HCT116 (cell line): ENCODE data around the gene TDRD9. TPM values are rescaled to one million over a fixed set of nuclear protein-coding genes. Genes with fewer than 3 reads are reported as not detected.

Source experiments
- ATAC-seq: fragments of 200-7000 bp; cut with Tn5 transposase; 2 replicates; pipeline ENCODE4 v1.9.1; 2020; ENCODE audit warnings: mild to moderate bottlenecking, moderate library complexity
- BruUV-seq: library from RNA; stranded (reverse); fragments of 400-500 nt; replicated peaks from 2 replicates; lab custom pipeline; 2021; lab: Mats Ljungman, UMichigan
- CTCF ChIA-PET: fragments of 300-600 bp; sonication (Branson Sonifier 250); formaldehyde crosslinking; loops from one replicate; lab custom pipeline; 2021; ENCODE audit warnings: antibody characterized with exemption; lab: Charles Lee
- POLR2A ChIA-PET: fragments of 300-600, 350-600 bp; sonication (Branson Sonifier 250); formaldehyde crosslinking; loops from one replicate; lab custom pipeline; 2021; ENCODE audit warnings: antibody characterized with exemption; lab: Charles Lee
- RAD21 ChIA-PET, 2 experiments: fragments of 300-600 bp; sonication (Branson Sonifier 250); formaldehyde crosslinking; loops; one replicate each; lab custom pipeline; 2023; ENCODE audit warnings: low total read pairs in 2 of 2; ENCODE audit not compliant: uncharacterized antibody in 2 of 2, unreplicated experiment in 2 of 2, low non-redundant PET in 1 of 2; lab: Charles Lee
- DNase-seq: peaks from one replicate; pipeline ENCODE4 v3.0.0-alpha.2; 2010; ENCODE audit warnings: low read depth, low spot score
- H2AFZ ChIP-seq: fragments of 200-600 bp; shearing (Covaris generic), sonication (generic); 2 replicates; pipeline ENCODE4 v1.6.1; 2017; ENCODE audit warnings: low read depth, mixed run types, mixed read lengths, antibody characterized with exemption, low read length; ENCODE audit not compliant: poor library complexity, severe bottlenecking
- H3K27ac ChIP-seq: 2 replicates; pipeline ENCODE4 v1.5.1; 2012; ENCODE audit warnings: low read depth, low read length
- H3K27me3 ChIP-seq: fragments of 200-600 bp; sonication (generic); 2 replicates; pipeline ENCODE4 v1.6.1; 2016; ENCODE audit warnings: mixed run types, low read length, mixed read lengths; ENCODE audit not compliant: insufficient read depth
- H3K36me3 ChIP-seq, 2 experiments: fragments of 200-500 bp in 1 of 2; fragments of 200-600 bp in 1 of 2; sonication (Bioruptor generic) in 1 of 2; sonication (generic) in 1 of 2; 2 replicates each; pipeline versions ENCODE4 v1.5.1 to v1.6.1; 2014 to 2016; ENCODE audit warnings: low read length in 2 of 2, inconsistent platforms in 1 of 2, mixed read lengths in 1 of 2, mixed run types in 1 of 2; ENCODE audit not compliant: insufficient read depth in 2 of 2, control insufficient read depth in 1 of 2
- H3K4me1 ChIP-seq, 2 experiments: fragments of 200-600 bp in 1 of 2; sonication (generic) in 1 of 2; 2 replicates each; pipeline versions ENCODE4 v1.5.1 to v1.6.1; 2012 to 2017; ENCODE audit warnings: low read length in 2 of 2, inconsistent platforms in 1 of 2, mild to moderate bottlenecking in 1 of 2, mixed read lengths in 1 of 2, mixed run types in 1 of 2, moderate library complexity in 1 of 2; ENCODE audit not compliant: insufficient read depth in 2 of 2, control insufficient read depth in 1 of 2
- H3K4me2 ChIP-seq: fragments of 200-600 bp; sonication (generic); 2 replicates; pipeline ENCODE4 v1.6.1; 2017; ENCODE audit warnings: mixed run types, low read length, mixed read lengths
- H3K4me3 ChIP-seq, 2 experiments: fragments of 200-600 bp in 1 of 2; sonication (generic) in 1 of 2; replicated peaks in 1 of 2; 2 replicates each; pipeline ENCODE4 v1.5.1; 2011 to 2016; ENCODE audit warnings: low read length in 2 of 2, control low read depth in 1 of 2, low read depth in 1 of 2, mild to moderate bottlenecking in 1 of 2, mixed read lengths in 1 of 2, mixed run types in 1 of 2
- H3K79me2 ChIP-seq: fragments of 200-600 bp; sonication (generic); 2 replicates; pipeline ENCODE4 v1.6.1; 2017; ENCODE audit warnings: mild to moderate bottlenecking, mixed run types, low read length, moderate library complexity, mixed read lengths; ENCODE audit not compliant: insufficient read depth
- H3K9ac ChIP-seq: fragments of 200-600 bp; sonication (generic); 2 replicates; pipeline ENCODE4 v1.6.1; 2016; ENCODE audit warnings: low read length, mixed read lengths
- H3K9me2 ChIP-seq: fragments of 200-600 bp; sonication (generic), shearing (Covaris generic); 2 replicates; pipeline ENCODE4 v1.6.1; 2017; ENCODE audit warnings: mixed run types, mild to moderate bottlenecking, moderate library complexity; ENCODE audit not compliant: insufficient read depth
- H3K9me3 ChIP-seq, 2 experiments: fragments of 200-500 bp in 1 of 2; fragments of 200-600 bp in 1 of 2; sonication (Bioruptor generic) in 1 of 2; sonication (generic) in 1 of 2; 2 replicates each; pipeline ENCODE4 v1.6.1; 2014 to 2017; ENCODE audit warnings: low read length in 2 of 2, mixed read lengths in 2 of 2, inconsistent platforms in 1 of 2, low read depth in 1 of 2, mild to moderate bottlenecking in 1 of 2, mixed run types in 1 of 2, moderate library complexity in 1 of 2; ENCODE audit not compliant: control insufficient read depth in 1 of 2, insufficient read depth in 1 of 2
- H4K20me1 ChIP-seq: fragments of 200-600 bp; sonication (generic), shearing (Covaris generic); 2 replicates; pipeline ENCODE4 v1.6.1; 2017; ENCODE audit warnings: mixed run types, mild to moderate bottlenecking, moderate library complexity; ENCODE audit not compliant: insufficient read depth
- EZH2phosphoT487 ChIP-seq: fragments of 200-600 bp; IDR thresholded peaks from 2 replicates; pipeline ENCODE4 v1.6.1; 2018; ENCODE audit warnings: antibody characterized with exemption, borderline replicate concordance
- JUND ChIP-seq: IDR thresholded peaks from 2 replicates; pipeline ENCODE4 v1.6.1; 2012
- MAX ChIP-seq: IDR thresholded peaks from 2 replicates; pipeline ENCODE4 v1.6.1; 2012
- POLR2A ChIP-seq: IDR thresholded peaks from 2 replicates; pipeline ENCODE4 v1.7.0; 2011; ENCODE audit warnings: borderline replicate concordance; ENCODE audit not compliant: insufficient read depth, insufficient read length; ENCODE audit errors: extremely low read depth
- POLR2AphosphoS5 ChIP-seq: IDR thresholded peaks from 2 replicates; pipeline ENCODE4 v1.6.1; 2011; ENCODE audit warnings: mild to moderate bottlenecking, low read depth, low read length, moderate library complexity
- RAD21 ChIP-seq: IDR thresholded peaks from 2 replicates; pipeline ENCODE4 v1.6.1; 2012; ENCODE audit warnings: low read depth, mild to moderate bottlenecking
- SP1 ChIP-seq: IDR thresholded peaks from 2 replicates; pipeline ENCODE4 v1.6.1; 2012; ENCODE audit warnings: low read depth
- SRF ChIP-seq: IDR thresholded peaks from 2 replicates; pipeline ENCODE4 v1.6.1; 2012; ENCODE audit warnings: low read depth
- TCF7L2 ChIP-seq: IDR thresholded peaks from 2 replicates; pipeline ENCODE4 v1.7.0; 2011; ENCODE audit warnings: borderline replicate concordance, inconsistent platforms; ENCODE audit not compliant: insufficient read depth, insufficient read length; ENCODE audit errors: extremely low read depth
- ZFX ChIP-seq: fragments of 450-650 bp; IDR thresholded peaks from 2 replicates; pipeline ENCODE4 v1.6.1; 2017
- ZNF274 ChIP-seq: fragments of 200-500 bp; sonication (Bioruptor generic); IDR thresholded peaks from 2 replicates; pipeline ENCODE4 v1.6.1; 2014; ENCODE audit warnings: mild to moderate bottlenecking, low read depth, low read length, inconsistent platforms
- intact Hi-C: fragments of 100-400 bp; cut with micrococcal nuclease; formaldehyde crosslinking; loops from 2 replicates; pipeline ENCODE4 v1.10.0; 2022
- total RNA-seq: library from RNA; stranded (reverse); gene quantifications from one replicate; pipeline ENCODE4 v1.2.1, GENCODE V29; 2021; ENCODE audit not compliant: unreplicated experiment
- TF ChIP-seq, protein P1 (sequence below): IDR thresholded peaks from 2 replicates; pipeline ENCODE4 v1.6.1; 2012; ENCODE audit warnings: low read depth
- TF ChIP-seq, protein P2 (sequence below), 3 experiments: fragments of 200-600 bp in 1 of 3; sonication (generic) in 1 of 3; IDR thresholded peaks in 2 of 3; conservative IDR thresholded peaks in 1 of 3; 2 replicates each; pipeline ENCODE4 v1.5.1; 2012 to 2017; ENCODE audit warnings: low read depth in 2 of 3, low read length in 2 of 3, antibody characterized with exemption in 1 of 3, borderline replicate concordance in 1 of 3, control low read depth in 1 of 3, mild to moderate bottlenecking in 1 of 3, mixed read lengths in 1 of 3, mixed run types in 1 of 3, moderate library complexity in 1 of 3; ENCODE audit not compliant: insufficient read depth in 1 of 3

The TDRD9 gene
- total RNA-seq, 1 experiment from 2014 or later: not detected

- H3K27me3 ChIP-seq: no peaks in the 10 kb centered on the region
- no peaks in the 10 kb centered on the region for H4K20me1 ChIP-seq
- RAD21 ChIA-PET: no interaction called here
- no peak overlapping the region for H2AFZ ChIP-seq
- CTCF ChIA-PET: interaction anchor here (1.7 kb wide), 1 partner anchor 39 kb away, joined by 4 read pairs; no protein-coding TSS in a partner anchor
- ATAC-seq (no peak), DNase-seq (no peak)
- H3K27ac ChIP-seq: no peak overlapping the region
- peaks cover 7 to 14% of the 10 kb centered on the region in 2 experiments; a peak in 3 of 4 replicates for H3K4me1 ChIP-seq
- H3K4me3 ChIP-seq: no peak overlapping the region
- intact Hi-C loops: no loop called here
- H3K9me3 ChIP-seq: no peaks in the 10 kb centered on the region
- H3K4me2 ChIP-seq: no peak overlapping the region
- POLR2A ChIA-PET: no interaction called here
- no peaks in the 10 kb centered on the region for H3K36me3 ChIP-seq
- no peak overlapping the region for H3K9ac ChIP-seq
- no peaks in the 10 kb centered on the region for H3K79me2 ChIP-seq
- BruUV-seq: no TSS peak
- no peaks in the 10 kb centered on the region for H3K9me2 ChIP-seq
- TF ChIP-seq ZNF274: no peak
- TF ChIP-seq JUND: no peak
- no peak for TF ChIP-seq ZFX
- TF ChIP-seq MAX: no peak
- TF ChIP-seq POLR2AphosphoS5: no peak
- no peak for TF ChIP-seq RAD21
- TF ChIP-seq TCF7L2: no peak
- TF ChIP-seq SP1: no peak
- TF ChIP-seq SRF: no peak
- TF ChIP-seq, protein P1, sequence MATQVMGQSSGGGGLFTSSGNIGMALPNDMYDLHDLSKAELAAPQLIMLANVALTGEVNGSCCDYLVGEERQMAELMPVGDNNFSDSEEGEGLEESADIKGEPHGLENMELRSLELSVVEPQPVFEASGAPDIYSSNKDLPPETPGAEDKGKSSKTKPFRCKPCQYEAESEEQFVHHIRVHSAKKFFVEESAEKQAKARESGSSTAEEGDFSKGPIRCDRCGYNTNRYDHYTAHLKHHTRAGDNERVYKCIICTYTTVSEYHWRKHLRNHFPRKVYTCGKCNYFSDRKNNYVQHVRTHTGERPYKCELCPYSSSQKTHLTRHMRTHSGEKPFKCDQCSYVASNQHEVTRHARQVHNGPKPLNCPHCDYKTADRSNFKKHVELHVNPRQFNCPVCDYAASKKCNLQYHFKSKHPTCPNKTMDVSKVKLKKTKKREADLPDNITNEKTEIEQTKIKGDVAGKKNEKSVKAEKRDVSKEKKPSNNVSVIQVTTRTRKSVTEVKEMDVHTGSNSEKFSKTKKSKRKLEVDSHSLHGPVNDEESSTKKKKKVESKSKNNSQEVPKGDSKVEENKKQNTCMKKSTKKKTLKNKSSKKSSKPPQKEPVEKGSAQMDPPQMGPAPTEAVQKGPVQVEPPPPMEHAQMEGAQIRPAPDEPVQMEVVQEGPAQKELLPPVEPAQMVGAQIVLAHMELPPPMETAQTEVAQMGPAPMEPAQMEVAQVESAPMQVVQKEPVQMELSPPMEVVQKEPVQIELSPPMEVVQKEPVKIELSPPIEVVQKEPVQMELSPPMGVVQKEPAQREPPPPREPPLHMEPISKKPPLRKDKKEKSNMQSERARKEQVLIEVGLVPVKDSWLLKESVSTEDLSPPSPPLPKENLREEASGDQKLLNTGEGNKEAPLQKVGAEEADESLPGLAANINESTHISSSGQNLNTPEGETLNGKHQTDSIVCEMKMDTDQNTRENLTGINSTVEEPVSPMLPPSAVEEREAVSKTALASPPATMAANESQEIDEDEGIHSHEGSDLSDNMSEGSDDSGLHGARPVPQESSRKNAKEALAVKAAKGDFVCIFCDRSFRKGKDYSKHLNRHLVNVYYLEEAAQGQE: no peak
- no peak for TF ChIP-seq POLR2A
- no peak for TF ChIP-seq EZH2phosphoT487
- TF ChIP-seq, protein P2, sequence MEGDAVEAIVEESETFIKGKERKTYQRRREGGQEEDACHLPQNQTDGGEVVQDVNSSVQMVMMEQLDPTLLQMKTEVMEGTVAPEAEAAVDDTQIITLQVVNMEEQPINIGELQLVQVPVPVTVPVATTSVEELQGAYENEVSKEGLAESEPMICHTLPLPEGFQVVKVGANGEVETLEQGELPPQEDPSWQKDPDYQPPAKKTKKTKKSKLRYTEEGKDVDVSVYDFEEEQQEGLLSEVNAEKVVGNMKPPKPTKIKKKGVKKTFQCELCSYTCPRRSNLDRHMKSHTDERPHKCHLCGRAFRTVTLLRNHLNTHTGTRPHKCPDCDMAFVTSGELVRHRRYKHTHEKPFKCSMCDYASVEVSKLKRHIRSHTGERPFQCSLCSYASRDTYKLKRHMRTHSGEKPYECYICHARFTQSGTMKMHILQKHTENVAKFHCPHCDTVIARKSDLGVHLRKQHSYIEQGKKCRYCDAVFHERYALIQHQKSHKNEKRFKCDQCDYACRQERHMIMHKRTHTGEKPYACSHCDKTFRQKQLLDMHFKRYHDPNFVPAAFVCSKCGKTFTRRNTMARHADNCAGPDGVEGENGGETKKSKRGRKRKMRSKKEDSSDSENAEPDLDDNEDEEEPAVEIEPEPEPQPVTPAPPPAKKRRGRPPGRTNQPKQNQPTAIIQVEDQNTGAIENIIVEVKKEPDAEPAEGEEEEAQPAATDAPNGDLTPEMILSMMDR (IDR thresholded peaks at IDR 0.05 in 2 of 3, conservative IDR thresholded peaks at IDR 0.05 in 1 of 3; ENCODE audit: borderline replicate concordance in 1 of 3, insufficient read depth in 1 of 3, low read depth in 2 of 3, low read length in 2 of 3): no peak
Observed at GRCh38 chr14:104092931-104093365, 164.7 kb downstream of the TDRD9 start.
